ENCODE results near the gene CUL7.
"Not testable (repeated sequence)": the region's sequence is repeated elsewhere in the genome, so short reads cannot be mapped to it uniquely, and the experiment has no call there.

Gene CUL7

GRCh38 chr6:43043310-43043709 is 10.3 kb downstream of the CUL7 start:
- no peak for DNase-seq

GRCh38 chr6:43041475-43041874 is 12.2 kb downstream of the CUL7 start:
- not testable (repeated sequence) for DNase-seq

- no peak for DNase-seq
These were observed 13.0 kb downstream of the CUL7 start for GRCh38 chr6:43040542-43041257.

GRCh38 chr6:43038727-43039126 is 14.9 kb downstream of the CUL7 start:
- DNase-seq: no peak

GRCh38 chr6:43037706-43038105 is 15.9 kb downstream of the CUL7 start:
- DNase-seq: no peak

- no peak for DNase-seq
These were observed 16.5 kb downstream of the CUL7 start for GRCh38 chr6:43037197-43037596.

GRCh38 chr6:43036712-43037111 is 16.9 kb downstream of the CUL7 start:
- no peak for DNase-seq

GRCh38 chr6:43035495-43036194 is 18.0 kb downstream of the CUL7 start:
- no peak for DNase-seq

- DNase-seq: no peak
These were observed 19.5 kb downstream of the CUL7 start for GRCh38 chr6:43034190-43034525.

GRCh38 chr6:43033496-43034189 is 20.0 kb downstream of the CUL7 start:
- no peak for DNase-seq

- no peak for DNase-seq
These were observed 21.3 kb downstream of the CUL7 start for GRCh38 chr6:43032326-43032725.

- no peak for DNase-seq
These were observed 24.5 kb downstream of the CUL7 start for GRCh38 chr6:43029120-43029519.

- no peak for DNase-seq
These were observed 27.3 kb downstream of the CUL7 start for GRCh38 chr6:43026365-43026764.

GRCh38 chr6:43024436-43024835 is 29.2 kb downstream of the CUL7 start:
- DNase-seq: no peak

GRCh38 chr6:43021270-43022047 is 32.2 kb downstream of the CUL7 start, which contains the start of gene RRP36:
Gene RRP36, plus strand, starts transcription at chr6:43021623. Its CDS starts 32 bp downstream, at chr6:43021655.
- DNase-seq: peak in 1 of 2 experiments; percentile 12

GRCh38 chr6:43020847-43021246 is 32.8 kb downstream of the CUL7 start:
- DNase-seq: no peak

GRCh38 chr6:43020052-43020705 is 33.5 kb downstream of the CUL7 start:
- DNase-seq: no peak

GRCh38 chr6:43019152-43019551 is 34.5 kb downstream of the CUL7 start:
- no peak for DNase-seq

GRCh38 chr6:43016943-43017334 is 36.7 kb downstream of the CUL7 start:
- DNase-seq: no peak

GRCh38 chr6:43016176-43016942 is 37.3 kb downstream of the CUL7 start:
- no peak for DNase-seq

GRCh38 chr6:43014434-43014909 is 39.2 kb downstream of the CUL7 start:
- DNase-seq: no peak

Data from NCI-H187 (cell line).